GM19467 (cell line): ENCODE measurements around the gene SRRM5.
A peak's percentile ranks its signal among the peaks of the same experiment; 100 is the strongest.
"Not testable (repeated sequence)": the region's sequence is repeated elsewhere in the genome, so short reads cannot be mapped to it uniquely, and the experiment has no call there.

Experiments
- ATAC-seq: cut with Tn5 transposase; IDR thresholded peaks from one replicate; pipeline ENCODE4 v1.9.1; 2021; ENCODE audit warnings: mild to moderate bottlenecking, moderate library complexity; ENCODE audit not compliant: unreplicated experiment

SRRM5 gene

DNA sequence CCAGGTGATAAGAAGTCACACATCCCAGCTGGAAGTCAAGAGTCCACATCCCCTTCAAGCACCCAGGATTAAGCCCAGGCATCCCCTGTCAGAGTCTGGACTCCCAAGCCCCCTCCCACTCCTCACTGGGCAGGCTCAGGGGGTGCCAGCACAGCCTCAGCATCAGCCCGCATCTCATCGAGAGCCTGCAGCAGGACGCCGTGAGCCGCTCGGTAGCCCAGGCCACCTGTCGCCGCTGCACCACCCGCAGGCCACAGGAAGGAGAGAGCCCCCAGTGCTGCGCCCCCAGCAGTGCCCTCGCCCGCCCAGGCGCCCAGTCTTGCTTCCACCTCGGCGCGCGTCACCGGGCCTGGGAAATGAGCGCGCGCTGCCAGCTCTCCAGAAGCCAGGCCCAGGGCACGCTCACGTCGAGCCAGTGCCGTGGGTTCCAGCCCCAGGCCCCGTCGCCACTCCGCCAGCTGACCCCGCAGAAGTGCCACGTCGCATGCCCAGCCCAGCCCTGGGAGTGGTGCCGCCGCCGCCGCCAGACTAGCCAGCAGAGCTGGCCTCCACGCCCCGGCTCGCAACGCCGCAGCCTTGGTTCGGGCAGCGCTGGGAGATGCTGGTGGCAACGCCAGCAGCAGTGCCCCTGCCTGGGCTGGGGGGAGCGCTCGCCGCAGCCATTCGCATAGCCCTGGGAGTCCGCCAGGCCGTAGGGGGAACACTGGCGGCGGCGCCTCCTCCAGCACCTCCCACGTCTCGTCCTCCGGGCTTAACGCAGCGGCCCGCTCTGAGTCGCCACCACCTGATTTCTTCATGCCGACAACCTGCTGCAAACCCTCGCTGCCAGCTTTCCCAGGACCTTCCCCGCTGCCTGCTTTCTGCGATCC is 19.8 kb upstream of the SRRM5 start:
- no peak for ATAC-seq

DNA sequence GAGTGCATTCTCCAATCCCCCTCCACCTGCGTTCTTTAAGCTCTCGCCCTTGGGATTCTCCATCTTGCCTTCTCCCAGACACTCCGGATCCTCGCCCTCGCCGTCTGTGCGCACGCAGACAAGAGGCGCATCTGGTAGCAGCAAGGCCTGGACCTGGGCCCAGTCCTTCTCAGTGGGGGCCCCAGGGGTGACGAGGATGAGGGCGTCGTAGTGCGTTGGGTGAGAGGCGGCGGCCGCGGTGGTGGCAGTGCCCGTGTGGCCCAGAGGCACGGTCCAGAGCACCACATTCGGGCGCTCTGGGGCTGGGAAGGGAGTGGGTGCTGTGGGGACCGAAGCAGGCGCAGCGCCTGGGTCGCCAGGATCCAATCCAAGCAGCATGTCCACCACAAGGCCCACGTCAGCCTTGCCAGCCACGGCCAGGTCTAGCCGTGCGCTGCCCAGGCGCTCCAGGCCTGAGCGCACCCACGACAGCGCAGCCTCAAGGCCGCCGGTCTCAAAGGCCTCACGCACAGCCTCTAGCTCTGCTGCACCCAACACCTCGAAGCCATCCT is 19.0 kb upstream of the SRRM5 start:
- no peak for ATAC-seq

DNA sequence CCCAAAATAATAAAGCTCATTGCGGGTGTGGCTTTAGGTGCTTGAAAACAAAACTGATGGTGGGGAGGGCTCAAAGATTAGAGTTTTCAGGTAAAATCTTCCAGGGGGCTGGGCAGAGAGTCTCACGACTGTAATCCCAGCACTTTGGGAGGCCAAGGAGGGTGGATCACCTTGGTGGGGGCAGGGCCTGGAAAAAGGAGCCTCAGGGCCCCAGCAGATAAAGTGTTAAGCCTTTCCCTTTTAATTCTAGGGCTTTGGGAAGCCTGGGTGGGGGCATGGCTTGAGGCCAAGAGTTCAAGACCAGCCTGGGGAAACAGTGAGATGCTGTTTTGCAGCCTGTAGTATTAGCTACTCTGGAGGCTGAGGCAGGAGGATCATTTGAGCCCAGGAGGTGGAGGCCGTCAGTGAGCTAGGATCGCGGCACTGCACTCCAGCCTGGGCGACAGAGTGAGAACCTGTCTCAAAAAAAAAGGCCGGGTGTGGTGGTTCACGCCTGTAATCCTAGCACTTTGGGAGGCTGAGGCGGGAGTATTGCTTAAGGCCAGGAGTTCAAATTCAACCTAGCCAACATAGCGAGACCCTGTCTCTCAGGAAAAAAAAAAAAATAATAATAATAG is 17.7 kb upstream of the SRRM5 start:
- no peak for ATAC-seq

DNA sequence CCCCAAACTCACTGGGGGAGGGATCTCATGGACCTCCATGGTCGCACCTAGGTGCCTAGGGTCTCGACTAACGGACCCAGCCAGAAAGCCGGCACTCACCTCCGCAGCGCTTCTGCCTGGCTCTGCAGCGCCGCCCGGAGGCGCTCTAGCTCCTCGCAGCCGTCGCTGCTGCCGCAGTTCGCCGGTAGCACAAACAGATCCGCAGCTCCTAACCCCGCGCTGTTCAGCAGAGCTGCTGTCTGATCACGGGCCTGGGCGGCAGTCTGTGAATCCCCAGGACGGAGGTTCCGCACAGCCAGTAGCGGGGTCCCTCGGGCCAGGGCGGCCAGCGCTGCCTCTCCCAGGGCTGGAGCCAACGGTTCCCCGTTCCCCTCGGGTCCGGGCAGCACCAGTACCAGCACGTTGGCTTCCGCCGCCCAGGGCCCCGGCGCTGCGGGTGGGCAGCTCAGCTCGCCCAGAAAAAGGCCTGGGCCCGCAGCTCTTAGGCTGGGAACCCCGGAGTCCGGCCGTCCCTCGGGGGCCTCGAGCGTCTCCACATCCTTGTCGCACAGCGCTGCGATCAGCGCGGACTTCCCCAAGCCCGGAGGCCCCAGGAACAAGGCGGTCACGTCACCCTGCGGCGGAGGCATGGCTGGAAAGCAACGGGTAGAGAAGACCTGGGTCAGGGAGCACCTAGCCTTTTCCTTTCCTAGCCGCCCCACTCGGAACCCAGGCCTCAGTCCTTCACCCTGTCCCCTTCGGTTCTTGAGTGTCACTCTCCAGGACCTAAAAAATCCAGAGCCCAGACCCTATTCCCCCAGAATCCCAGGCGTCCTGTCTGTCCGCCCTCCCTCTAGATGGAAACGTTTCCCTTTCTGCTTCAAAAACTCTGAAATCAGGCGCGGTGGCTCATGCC is 16.9 kb upstream of the SRRM5 start:
- no peak for ATAC-seq

DNA sequence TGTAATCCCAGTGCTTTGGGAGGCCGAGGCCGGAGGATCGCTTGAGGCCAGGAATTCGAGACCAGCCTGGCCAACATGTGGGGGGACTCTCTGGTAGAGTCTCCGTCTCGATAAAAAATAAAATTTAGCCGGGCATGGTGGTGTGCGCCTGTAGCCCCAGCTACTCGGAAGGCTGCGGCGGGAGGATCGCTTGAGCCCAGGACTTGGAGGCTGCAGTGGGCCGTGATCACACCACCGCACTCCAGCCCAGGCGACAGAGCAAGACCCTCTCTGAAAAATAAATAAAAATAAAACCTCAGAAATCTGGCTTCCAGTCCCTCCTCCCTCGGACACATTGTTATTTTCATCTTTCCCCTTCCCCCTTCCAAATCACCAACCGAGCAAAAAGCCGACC is 16.3 kb upstream of the SRRM5 start:
- no peak for ATAC-seq

DNA sequence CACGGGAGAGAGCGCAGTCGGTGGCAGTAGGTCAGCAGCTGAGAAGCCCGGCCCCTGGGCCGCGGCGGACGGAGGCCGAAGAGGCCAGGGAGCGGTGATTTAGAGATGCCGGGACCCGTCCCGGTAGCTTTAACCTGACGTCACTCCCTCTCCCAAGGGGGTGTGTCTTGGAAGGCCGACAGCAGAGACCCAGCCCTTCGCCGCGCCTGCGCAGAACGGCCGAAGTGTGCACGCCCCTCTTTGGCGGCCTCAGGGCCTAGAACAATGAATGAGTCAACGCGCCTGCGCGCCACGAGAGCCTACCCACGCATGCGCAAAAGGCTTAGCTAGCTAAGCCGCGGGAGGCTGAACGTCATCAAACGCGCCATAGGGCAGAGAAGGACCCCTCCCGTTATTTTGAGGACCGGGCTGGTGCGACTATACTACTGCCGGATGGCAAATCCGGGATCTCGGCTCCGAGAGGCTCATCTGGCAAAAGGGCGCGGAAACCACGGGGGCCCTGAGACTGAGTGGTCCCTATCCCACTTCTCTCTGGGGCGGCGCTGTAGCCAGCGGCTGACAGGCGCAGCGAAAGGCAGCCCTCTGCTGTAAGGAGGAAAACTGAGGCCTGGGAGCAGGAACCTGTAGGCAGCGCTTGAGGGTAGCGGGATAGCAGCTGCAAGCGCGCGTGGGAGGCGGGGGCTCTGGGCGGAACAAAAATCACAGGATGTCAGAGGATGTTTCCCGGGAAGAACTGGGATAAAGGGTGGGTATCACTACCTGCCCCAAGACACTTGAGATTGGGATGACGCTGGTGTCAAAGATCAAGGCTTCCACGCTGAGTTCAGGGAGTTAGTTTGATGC is 15.7 kb upstream of the SRRM5 start, which contains the start of the genes IRGQ and ZNF576:
TSS of gene IRGQ (minus strand) at position 136 of the 843 bp plus-strand sequence. CDS start 796 bp downstream, outside the sequence.
TSS of gene ZNF576 (plus strand) at position 597 of the 843 bp plus-strand sequence. CDS start 514 bp downstream, outside the sequence.
- ATAC-seq, result peak; percentile 79

DNA sequence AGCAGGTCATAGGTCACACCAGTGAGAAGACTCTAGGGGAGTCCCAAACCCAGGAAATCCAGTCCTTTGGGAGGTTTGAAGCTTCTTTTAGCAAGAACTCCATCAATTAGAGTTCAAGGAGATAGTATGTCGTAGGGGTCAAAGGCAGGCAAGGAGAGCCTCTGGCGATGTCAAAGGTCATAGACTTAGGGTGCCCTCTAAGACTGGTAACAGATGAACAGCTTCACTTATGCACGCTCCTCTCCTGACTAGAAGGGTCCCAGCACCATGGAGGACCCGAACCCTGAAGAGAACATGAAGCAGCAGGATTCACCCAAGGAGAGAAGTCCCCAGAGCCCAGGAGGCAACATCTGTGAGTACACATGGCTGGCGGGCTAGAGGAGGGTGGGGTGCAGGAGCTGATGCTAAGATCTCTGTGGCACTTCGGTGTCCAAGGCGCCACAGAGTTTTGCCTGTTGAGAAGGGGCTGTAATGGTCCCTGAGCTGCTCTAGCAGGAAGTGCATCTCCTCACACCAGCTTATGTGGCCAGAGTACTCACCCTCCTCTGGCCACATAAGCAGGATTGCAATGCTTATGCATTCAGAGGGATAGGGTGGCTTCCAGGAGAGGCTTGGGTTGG is 14.9 kb upstream of the SRRM5 start:
- ATAC-seq, result no peak

DNA sequence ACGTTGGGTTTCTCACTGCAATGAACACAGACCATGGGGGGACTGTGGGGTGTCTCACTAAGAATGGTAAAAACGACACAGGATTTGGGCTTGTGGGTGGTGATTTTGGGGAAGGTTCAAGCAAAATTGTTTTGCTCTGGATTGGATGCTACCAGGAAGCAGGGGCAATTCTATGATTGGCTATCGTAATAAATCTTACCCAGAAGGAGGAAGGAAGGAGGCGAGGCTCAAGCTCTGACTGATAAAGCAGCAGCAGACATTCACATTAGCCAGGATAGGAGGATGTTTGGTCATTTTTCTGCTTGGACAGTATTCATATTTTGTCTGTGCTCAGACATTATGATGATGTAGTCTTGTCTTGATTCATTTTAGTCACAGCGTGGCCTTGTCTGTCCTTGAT is 14.0 kb upstream of the SRRM5 start:
- no peak for ATAC-seq

DNA sequence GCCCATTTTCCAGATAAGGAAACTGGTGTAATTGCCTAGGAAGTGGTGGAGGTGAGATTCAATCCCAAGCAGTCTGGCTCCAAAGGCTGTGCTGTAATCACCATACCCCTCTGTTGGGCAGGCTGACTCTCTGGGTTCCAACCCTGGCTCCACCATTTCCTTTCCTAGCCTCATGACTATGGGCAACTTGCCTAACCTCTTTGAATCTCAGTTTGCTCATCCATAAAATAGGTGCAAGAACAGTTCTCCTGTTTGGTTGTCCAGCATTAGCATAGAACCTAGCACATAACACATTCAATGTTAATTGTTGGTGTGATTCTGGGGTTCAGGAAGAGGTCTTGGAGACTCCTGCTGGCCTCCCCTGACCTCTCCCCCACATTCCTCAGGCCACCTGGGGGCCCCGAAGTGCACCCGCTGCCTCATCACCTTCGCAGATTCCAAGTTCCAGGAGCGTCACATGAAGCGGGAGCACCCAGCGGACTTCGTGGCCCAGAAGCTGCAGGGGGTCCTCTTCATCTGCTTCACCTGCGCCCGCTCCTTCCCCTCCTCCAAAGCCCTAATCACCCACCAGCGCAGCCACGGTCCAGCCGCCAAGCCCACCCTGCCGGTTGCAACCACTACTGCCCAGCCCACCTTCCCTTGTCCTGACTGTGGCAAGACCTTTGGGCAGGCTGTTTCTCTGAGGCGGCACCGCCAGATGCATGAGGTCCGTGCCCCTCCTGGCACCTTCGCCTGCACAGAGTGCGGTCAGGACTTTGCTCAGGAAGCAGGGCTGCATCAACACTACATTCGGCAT is 13.2 kb upstream of the SRRM5 start:
- ATAC-seq, result no peak

DNA sequence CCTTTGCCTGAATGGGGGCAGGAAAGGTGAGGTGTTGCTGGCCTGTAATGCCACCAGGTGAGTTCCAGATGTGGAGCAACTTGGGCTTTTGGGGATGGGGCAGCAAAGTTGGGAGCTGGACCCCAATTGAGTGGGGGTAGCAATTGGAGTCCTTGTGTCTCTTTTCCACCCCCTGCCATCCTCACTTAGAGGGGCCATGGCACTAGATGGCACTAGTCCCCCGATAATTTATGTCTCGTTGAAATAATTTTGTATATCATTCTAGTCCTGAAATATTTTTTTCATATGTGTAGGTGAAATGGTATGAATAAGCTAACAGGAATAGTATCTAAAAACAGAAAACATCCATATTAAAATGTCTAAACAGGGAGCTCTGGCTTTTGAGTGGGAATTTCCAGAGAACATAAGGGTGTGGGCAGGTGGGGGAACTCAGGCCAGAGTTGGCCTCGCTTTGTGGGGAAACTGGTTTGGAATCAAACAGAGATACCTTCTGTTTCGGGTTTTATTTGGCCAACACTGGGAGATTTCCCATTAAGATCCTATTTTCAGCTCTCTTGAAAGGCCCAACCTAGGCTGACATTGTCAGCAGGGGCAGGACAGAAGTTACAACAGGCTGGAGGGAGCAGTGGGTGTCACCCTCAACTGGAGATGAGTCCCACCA is 12.1 kb upstream of the SRRM5 start:
- ATAC-seq, result no peak

DNA sequence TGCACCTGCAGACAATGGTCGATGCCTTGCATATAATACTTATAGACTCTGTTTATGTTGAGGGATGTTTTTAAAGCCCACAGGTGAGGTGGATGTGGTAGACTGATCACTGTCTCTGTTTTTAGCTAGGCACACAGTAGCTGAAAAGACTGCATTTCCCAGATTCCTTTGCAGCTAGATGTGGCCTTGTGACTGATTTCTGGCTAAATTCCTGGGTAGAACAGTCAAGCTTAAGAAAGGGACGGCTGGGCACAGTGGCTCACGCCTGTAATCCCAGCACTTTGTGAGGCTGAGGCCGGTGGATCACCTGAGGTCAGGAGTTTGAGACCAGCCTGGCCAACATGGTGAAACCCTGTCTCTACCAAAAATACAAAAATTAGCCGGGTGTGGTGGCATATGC is 11.6 kb upstream of the SRRM5 start:
- not testable (repeated sequence) for ATAC-seq

DNA sequence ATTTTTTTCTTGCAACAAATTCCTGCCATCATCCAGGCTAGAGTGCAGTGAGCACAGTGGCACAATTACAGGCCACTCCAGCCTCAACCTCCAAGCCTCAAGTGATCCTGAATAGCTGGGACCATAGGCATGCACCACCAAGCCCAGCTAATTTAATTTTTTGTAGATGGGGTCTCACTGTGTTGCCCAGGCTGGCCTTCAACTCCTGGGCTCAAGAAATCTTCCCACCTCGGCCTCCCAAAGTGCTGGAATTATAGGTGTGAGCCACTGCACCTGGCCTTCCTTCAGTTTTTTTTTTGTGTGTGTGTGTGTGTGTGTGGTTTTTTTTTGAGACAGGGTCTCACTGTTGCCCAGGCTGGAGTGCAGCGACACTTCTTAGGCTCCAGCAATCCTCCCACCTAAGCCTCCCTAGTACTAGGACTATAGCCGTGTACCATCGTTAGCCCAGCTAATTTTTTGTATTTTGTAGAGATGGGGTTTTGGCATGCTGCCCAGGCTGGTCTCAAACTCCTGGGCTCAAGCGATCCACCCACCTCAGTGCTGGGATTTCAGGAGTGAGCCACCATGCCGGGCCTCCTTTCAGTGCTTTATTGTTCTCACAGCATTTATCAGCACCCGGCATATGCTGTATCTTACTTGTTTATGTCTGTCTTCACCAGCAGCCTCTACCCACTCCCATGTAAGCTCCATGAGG is 5.9 kb upstream of the SRRM5 start:
- no peak for ATAC-seq

DNA sequence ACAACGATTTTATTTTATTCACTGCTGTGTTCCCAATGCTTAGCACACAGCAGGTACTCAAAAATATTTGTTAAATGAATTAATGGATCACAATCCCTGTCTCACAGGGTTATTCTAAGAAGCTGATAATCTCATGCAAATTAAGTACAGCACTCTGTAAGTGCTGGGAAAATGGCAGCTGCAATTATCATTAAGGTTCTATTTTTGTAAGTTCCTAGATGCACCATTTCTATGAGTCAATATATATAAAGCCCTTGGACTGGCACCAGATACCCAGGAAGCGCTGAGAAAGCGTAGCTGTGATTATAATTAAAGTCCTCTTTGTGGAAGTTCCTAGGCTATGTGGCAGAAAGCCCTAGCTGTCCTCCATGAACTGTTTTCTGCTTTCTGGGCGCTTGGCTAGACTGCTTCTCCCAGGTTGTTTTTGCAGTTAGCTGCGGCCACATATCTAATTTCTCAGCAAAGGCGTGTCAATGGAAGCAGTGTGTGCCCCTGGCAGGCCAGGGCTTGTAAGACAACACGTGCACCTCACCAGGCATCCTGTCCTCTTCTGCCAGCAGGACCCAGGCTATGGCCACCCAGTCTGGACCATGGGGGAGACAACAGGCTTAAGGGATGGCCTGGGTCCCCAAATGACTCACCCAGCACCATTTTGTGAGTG is 5.2 kb upstream of the SRRM5 start:
- no peak for ATAC-seq

DNA sequence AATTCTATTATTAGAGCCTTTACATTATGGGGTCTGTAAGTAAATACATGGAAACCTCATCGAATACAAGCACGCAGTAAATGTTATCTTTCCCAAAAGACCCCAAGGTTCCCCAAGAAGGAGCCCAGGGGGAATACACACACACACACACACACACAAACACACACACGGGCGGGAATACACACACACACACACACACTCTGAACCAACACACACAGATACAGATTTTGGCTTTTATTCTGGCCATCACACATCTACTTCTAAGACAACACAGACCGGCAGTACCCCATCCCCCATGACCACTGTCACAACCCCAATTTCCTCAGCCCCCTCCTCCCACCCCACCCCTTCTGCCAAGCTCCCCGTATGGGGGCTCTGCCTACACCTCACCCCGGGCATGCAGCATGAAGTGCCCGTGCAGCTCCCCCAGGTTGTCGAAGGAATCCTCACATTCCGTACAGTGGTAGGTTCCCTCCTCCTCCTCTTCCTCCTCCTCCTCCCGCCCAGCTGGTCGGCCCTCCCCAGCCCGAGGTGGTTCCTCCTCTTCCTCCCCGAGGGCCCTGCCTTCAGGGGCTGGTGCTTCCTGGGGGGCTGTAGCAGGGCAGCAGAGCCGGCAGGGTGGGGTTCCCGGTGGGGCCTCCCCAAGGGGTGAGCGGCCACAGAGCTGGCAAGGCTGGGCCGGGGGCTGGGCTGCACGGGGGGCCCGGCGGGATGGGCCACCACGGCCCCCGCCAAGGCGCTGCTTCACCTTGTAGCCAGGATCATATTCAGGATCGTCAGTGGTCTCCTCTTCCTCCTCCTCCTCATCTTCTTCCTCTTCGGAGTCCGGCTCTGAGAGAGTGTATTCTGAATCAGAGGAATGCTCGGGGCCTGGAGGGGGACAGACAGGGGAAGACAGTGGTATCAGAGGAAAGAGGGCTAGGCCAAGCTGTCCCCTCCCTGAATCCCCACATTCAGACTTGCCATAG is 4.4 kb upstream of the SRRM5 start:
- ATAC-seq, result no peak

DNA sequence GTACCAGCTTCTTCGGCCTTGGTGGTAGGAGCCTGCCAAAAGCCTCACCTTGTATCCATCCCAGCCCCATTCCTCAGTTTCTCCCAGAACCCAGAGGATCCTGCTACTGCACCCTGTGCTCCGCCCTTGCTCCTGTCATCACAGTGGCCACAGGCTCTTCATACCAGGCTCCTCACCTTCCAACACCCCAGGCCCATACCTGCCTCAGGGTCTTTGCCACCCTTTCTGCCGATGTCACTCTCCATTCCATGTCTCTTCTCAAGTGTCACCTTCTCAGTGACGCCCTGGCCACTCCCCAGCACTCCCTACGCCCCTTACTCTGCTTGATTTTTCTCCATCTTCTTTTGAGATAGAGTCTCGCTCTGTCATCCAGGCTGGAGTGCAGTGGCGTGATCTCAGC is 2.0 kb upstream of the SRRM5 start:
- ATAC-seq, result no peak

DNA sequence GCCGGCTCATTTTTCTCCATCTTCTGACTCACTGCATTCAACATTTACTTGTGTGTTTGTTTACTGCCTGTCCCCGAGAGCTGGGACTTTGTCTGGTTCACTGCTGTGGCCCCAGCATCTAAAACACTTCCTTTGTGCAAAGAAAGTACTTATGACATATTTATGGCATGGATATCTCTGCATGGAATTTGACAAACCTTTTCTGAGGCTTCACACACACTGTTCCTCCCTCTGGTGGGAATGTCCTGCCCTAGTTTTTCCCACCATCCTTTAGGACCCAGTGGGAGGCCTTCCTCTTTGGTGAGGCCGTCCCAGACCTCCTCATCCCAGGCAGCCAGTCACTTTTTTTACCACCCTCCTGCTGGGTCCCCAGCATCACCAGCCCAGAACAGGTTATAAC is 1.4 kb upstream of the SRRM5 start:
- ATAC-seq, result no peak
